HepG2 (cell line): ENCODE results near the gene GPER1. TPM values are rescaled to one million over a fixed set of nuclear protein-coding genes. Genes with fewer than 3 reads are reported as not detected.

Source experiments
- ATAC-seq: fragments of 200-7000 bp; cut with Tn5 transposase; 3 replicates; pipeline ENCODE4 v1.9.1; 2020; ENCODE audit warnings: mild to moderate bottlenecking, moderate library complexity
- BruUV-seq: library from RNA; stranded (reverse); fragments of 400-500 nt; replicated peaks from 2 replicates; lab custom pipeline; 2021; lab: Mats Ljungman, UMichigan
- CTCF ChIA-PET: fragments of 300-600 bp; formaldehyde crosslinking; extraction: SDS; loops from one replicate; lab custom pipeline; 2021; ENCODE audit warnings: low total read pairs, inconsistent platforms, low intra/inter-chr PET ratio; lab: Yijun Ruan, JAX
- POLR2A ChIA-PET: fragments of 350-600 bp; sonication (Branson Sonifier 250); formaldehyde crosslinking; loops from one replicate; lab custom pipeline; 2020; ENCODE audit warnings: antibody characterized with exemption, inconsistent platforms; lab: Yijun Ruan, JAX
- DNase-seq: peaks from one replicate; pipeline ENCODE4 v3.0.0-alpha.2; 2015; ENCODE audit warnings: low spot score
- FAIRE-seq: peaks from 3 replicates; lab custom pipeline; 2011; peaks lifted over from hg19 to GRCh38; lab: Jason Lieb, UNC
- H2AFZ ChIP-seq: one replicate; pipeline ENCODE4 v1.6.1; 2011; ENCODE audit warnings: low read length, inconsistent platforms
- H3K27ac ChIP-seq: fragments of 300-600 bp; 3 replicates; pipeline ENCODE4 v1.8.0; 2011; ENCODE audit warnings: mixed run types, mild to moderate bottlenecking, mixed read lengths, low read length, inconsistent platforms; ENCODE audit not compliant: insufficient read depth; ENCODE audit errors: extremely low read length
- H3K27me3 ChIP-seq, 2 experiments: fragments of 200-600 bp in 1 of 2; 2 replicates in 1 of 2; 3 replicates in 1 of 2; pipeline versions ENCODE4 v1.6.0 to v1.8.0; 2011; ENCODE audit warnings: low read length in 2 of 2, mild to moderate bottlenecking in 2 of 2, moderate library complexity in 2 of 2, inconsistent platforms in 1 of 2; ENCODE audit not compliant: insufficient read depth in 2 of 2, control insufficient read depth in 1 of 2
- H3K36me3 ChIP-seq, 2 experiments: fragments of 200-600 bp in 1 of 2; replicated peaks in 1 of 2; 2 replicates in 1 of 2; 3 replicates in 1 of 2; pipeline versions ENCODE4 v1.5.1 to v1.8.0; 2011; ENCODE audit warnings: low read length in 2 of 2, inconsistent platforms in 1 of 2; ENCODE audit not compliant: insufficient read depth in 2 of 2, control insufficient read depth in 1 of 2
- H3K4me1 ChIP-seq: 2 replicates; pipeline ENCODE4 v1.5.1; 2012; ENCODE audit warnings: low read length, inconsistent platforms; ENCODE audit not compliant: insufficient read depth
- H3K4me2 ChIP-seq: 2 replicates; pipeline ENCODE4 v1.6.0; 2011; ENCODE audit warnings: low read depth, low read length, inconsistent platforms
- H3K4me3 ChIP-seq, 3 experiments: fragments of 200-600 bp in 1 of 3; sonication (generic), shearing (Covaris generic) in 1 of 3; replicated peaks in 1 of 3; 2 replicates each; pipeline ENCODE4 v1.5.1; 2011 to 2016; ENCODE audit warnings: low read length in 3 of 3, inconsistent platforms in 2 of 3, low read depth in 2 of 3, mild to moderate bottlenecking in 2 of 3, control low read depth in 1 of 3, mixed read lengths in 1 of 3; ENCODE audit not compliant: insufficient read depth in 1 of 3
- H3K79me2 ChIP-seq: one replicate; pipeline ENCODE4 v1.6.1; 2011; ENCODE audit warnings: low read length, inconsistent platforms; ENCODE audit not compliant: insufficient read depth
- H3K9ac ChIP-seq: 2 replicates; pipeline ENCODE4 v1.6.0; 2011; ENCODE audit warnings: mild to moderate bottlenecking, low read depth, low read length, inconsistent platforms; ENCODE audit not compliant: insufficient read depth
- H3K9me3 ChIP-seq: 2 replicates; pipeline ENCODE4 v1.5.1; 2012; ENCODE audit warnings: mild to moderate bottlenecking, low read length
- H4K20me1 ChIP-seq: 2 replicates; pipeline ENCODE4 v1.6.0; 2011; ENCODE audit warnings: inconsistent platforms, mild to moderate bottlenecking, low read length, moderate library complexity; ENCODE audit not compliant: insufficient read depth
- CCDC6 ChIP-seq: sonication (generic); formaldehyde crosslinking; IDR thresholded peaks from 2 replicates; pipeline ENCODE4 v1.8.1; 2022; ENCODE audit warnings: mild to moderate bottlenecking, missing genetic modification reagents, moderate library complexity
- JARID2 ChIP-seq: sonication (generic); formaldehyde crosslinking; IDR thresholded peaks from 2 replicates; pipeline ENCODE4 v1.8.1; 2023; ENCODE audit warnings: missing genetic modification reagents, inconsistent platforms; ENCODE audit not compliant: insufficient replicate concordance
- MEF2D ChIP-seq: sonication (generic); formaldehyde crosslinking; IDR thresholded peaks from 2 replicates; pipeline ENCODE4 v1.5.1; 2020; ENCODE audit warnings: mild to moderate bottlenecking, missing genetic modification reagents
- MIER3 ChIP-seq: IDR thresholded peaks from 2 replicates; pipeline ENCODE4 v1.6.1; 2016; ENCODE audit warnings: missing compliant biosample characterization, borderline replicate concordance
- NFYB ChIP-seq: sonication (generic); formaldehyde crosslinking; IDR thresholded peaks from 2 replicates; pipeline ENCODE4 v1.4.0; 2020; ENCODE audit warnings: missing genetic modification reagents
- PLRG1 ChIP-seq: fragments of 450-650 bp; conservative IDR thresholded peaks from 2 replicates; pipeline ENCODE4 v1.6.1; 2016
- SP5 ChIP-seq: IDR thresholded peaks from 2 replicates; pipeline ENCODE4 v1.6.1; 2016; ENCODE audit warnings: low read depth, borderline replicate concordance
- TAF1 ChIP-seq: sonication (generic); formaldehyde crosslinking; IDR thresholded peaks from 2 replicates; pipeline ENCODE4 v1.4.0; 2020; ENCODE audit warnings: missing genetic modification reagents
- ZFP90 ChIP-seq: sonication (generic); formaldehyde crosslinking; IDR thresholded peaks from 2 replicates; pipeline ENCODE4 v1.8.0; 2022; ENCODE audit warnings: missing genetic modification reagents, mild to moderate bottlenecking, inconsistent platforms, borderline replicate concordance
- ZNF329 ChIP-seq: sonication (generic); formaldehyde crosslinking; IDR thresholded peaks from 2 replicates; pipeline ENCODE4 v1.9.0; 2021; ENCODE audit warnings: low read depth, mild to moderate bottlenecking, missing genetic modification reagents
- ZNF407 ChIP-seq: sonication (generic); formaldehyde crosslinking; IDR thresholded peaks from one replicate; pipeline ENCODE4 v1.5.1; 2020; ENCODE audit warnings: mild to moderate bottlenecking, missing genetic modification reagents; ENCODE audit errors: not compliant biosample characterization
- ZNF496 ChIP-seq: sonication (generic); formaldehyde crosslinking; IDR thresholded peaks from 2 replicates; pipeline ENCODE4 v1.8.1; 2023; ENCODE audit warnings: mild to moderate bottlenecking, moderate library complexity, missing genetic modification reagents; ENCODE audit not compliant: insufficient replicate concordance
- ZNF557 ChIP-seq: sonication (generic); formaldehyde crosslinking; IDR thresholded peaks from 2 replicates; pipeline ENCODE4 v1.4.0; 2020; ENCODE audit warnings: missing genetic modification reagents
- ZNF724P ChIP-seq: sonication (generic); formaldehyde crosslinking; IDR thresholded peaks from 2 replicates; pipeline ENCODE4 v1.8.0; 2022; ENCODE audit warnings: missing genetic modification reagents, borderline replicate concordance
- WGBS: methylation state at CpG from one replicate; pipeline ENCODE4 v1.1.6; 2017; ENCODE audit warnings: low lambda C conversion rate; 5-methylcytosine and 5-hydroxymethylcytosine counted together
- in situ Hi-C: cut with HindIII; loops from 2 replicates; pipeline ENCODE4 v1.10.0; 2017; ENCODE audit warnings: low pct_unique_long_range_greater_than_20kb; ENCODE audit not compliant: extremely low pct_ligation_motif_present
- intact Hi-C: fragments of 100-400 bp; cut with micrococcal nuclease; formaldehyde crosslinking; loops from one replicate; pipeline ENCODE4 v1.10.0; 2022; ENCODE audit not compliant: unreplicated experiment
- polyA plus RNA-seq, 8 experiments: library from polyadenylated mRNA; depleted of rRNA in 3 of 8; stranded (reverse) in 7 of 8; unstranded in 1 of 8; fragments of >200 nt; fragmentation: Illumina TruSeq in 4 of 8; extraction: Trizol in 4 of 8; gene quantifications; 2 replicates each; pipeline versions ENCODE4 v1.2.1 to v1.2.3, GENCODE V29; 2011 to 2016; ENCODE audit warnings: low read depth in 4 of 8, missing spikeins in 1 of 8, mixed read lengths in 1 of 8; ENCODE audit not compliant: insufficient read depth in 1 of 8
- total RNA-seq, 5 experiments: library from RNA; depleted of rRNA; stranded (reverse); fragments of >200 nt; fragmentation: Illumina TruSeq; extraction: Trizol; gene quantifications; 2 replicates each; pipeline ENCODE4 v1.2.3, GENCODE V29; 2016; ENCODE audit warnings: low read depth in 1 of 5
- TF ChIP-seq, protein P1 (sequence below): IDR thresholded peaks from 2 replicates; pipeline ENCODE4 v1.6.1; 2016; ENCODE audit warnings: mild to moderate bottlenecking, missing biosample characterization, missing genetic modification reagents

GPER1 gene
- total and polyA plus RNA-seq, 2 of the 13 experiments (the other 11 are each of a cell fraction or from before 2014, with no cell fraction given), result 12.7 to 19.7 TPM

DNA sequence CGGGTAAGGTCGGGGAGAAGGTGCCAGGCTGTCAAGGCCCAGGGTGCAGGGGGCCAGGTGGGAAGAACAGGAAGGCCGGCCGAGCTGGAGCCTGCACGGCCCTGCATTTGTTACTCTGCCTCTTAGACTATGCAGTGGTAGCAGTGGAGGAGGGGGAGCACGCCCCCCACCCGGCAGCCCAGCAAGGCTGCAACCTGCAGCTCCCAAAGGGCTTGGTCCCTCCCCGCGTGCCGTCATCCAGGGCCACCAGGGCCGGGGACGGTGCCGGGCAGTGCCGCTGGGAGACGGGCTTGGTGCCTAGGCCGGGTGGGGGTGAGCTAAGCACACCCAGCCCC is 7.0 kb upstream of the GPER1 start:
- no peak overlapping the region for H3K4me3 ChIP-seq
- peaks cover 48% of the 10 kb centered on the region for H3K4me1 ChIP-seq
- H3K4me2 ChIP-seq, result no peak overlapping the region
- 98% methylated on average over 13 of the region's 16 CpGs for WGBS
- no peaks in the 10 kb centered on the region for H3K9me3 ChIP-seq
- no peak overlapping the region for H3K9ac ChIP-seq
- no peak overlapping the region for H3K27ac ChIP-seq
- intact Hi-C loops (no loop called here), in situ Hi-C loops (no loop called here)
- H4K20me1 ChIP-seq, result no peaks in the 10 kb centered on the region
- FAIRE-seq (no peak), ATAC-seq (no peak), DNase-seq (no peak)
- H3K27me3 ChIP-seq, result no peaks in the 10 kb centered on the region
- BruUV-seq, result no TSS peak
- ChIA-PET POLR2A (no interaction called here), CTCF (no interaction called here)
- H3K79me2 ChIP-seq, result no peaks in the 10 kb centered on the region
- TF ChIP-seq MIER3 (CRISPR knock-in tag) (no peak), PLRG1 (no peak), CCDC6 (no peak), ZNF496 (CRISPR knock-in tag) (no peak), ZNF724P (CRISPR knock-in tag) (no peak), SP5 (CRISPR knock-in tag) (no peak), ZNF407 (CRISPR knock-in tag) (no peak), JARID2 (CRISPR knock-in tag) (no peak), TAF1 (no peak), ZNF329 (no peak), MEF2D (no peak), NFYB (no peak), ZNF557 (CRISPR knock-in tag) (no peak), ZFP90 (no peak)
- TF ChIP-seq, protein P1, sequence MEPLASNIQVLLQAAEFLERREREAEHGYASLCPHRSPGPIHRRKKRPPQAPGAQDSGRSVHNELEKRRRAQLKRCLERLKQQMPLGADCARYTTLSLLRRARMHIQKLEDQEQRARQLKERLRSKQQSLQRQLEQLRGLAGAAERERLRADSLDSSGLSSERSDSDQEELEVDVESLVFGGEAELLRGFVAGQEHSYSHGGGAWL, result no peak
- H2AFZ ChIP-seq, result no peak overlapping the region
- H3K36me3 ChIP-seq, result peaks cover 2 to 15% of the 10 kb centered on the region in 2 experiments; a peak in 3 of 5 replicates
